IPS-15b (cell line): ENCODE data around the gene HEPACAM.

Experiments used
- H3K27me3 ChIP-seq: one replicate; pipeline ENCODE4 v1.6.1; 2013; ENCODE audit warnings: low read length; ENCODE audit not compliant: control insufficient read depth, insufficient read depth
- H3K36me3 ChIP-seq: one replicate; pipeline ENCODE4 v1.6.1; 2013; ENCODE audit warnings: low read length; ENCODE audit not compliant: control insufficient read depth, insufficient read depth
- H3K4me1 ChIP-seq: one replicate; pipeline ENCODE4 v1.6.1; 2013; ENCODE audit warnings: mild to moderate bottlenecking, low read length; ENCODE audit not compliant: control insufficient read depth, insufficient read depth
- H3K4me3 ChIP-seq: one replicate; pipeline ENCODE4 v1.5.1; 2013; ENCODE audit warnings: low read depth, low read length
- H3K9ac ChIP-seq: one replicate; pipeline ENCODE4 v1.6.1; 2013; ENCODE audit warnings: low read depth, mild to moderate bottlenecking, low read length
- H3K9me3 ChIP-seq: one replicate; pipeline ENCODE4 v1.6.1; 2013; ENCODE audit warnings: mild to moderate bottlenecking, low read length; ENCODE audit not compliant: control insufficient read depth, insufficient read depth

The HEPACAM gene

GRCh38 chr11:124878759-124879492 is 56.9 kb downstream of the HEPACAM start:
- no peaks in the 10 kb centered on the region for H3K36me3 ChIP-seq
- H3K27me3 ChIP-seq: peaks cover 31% of the 10 kb centered on the region
- no peaks in the 10 kb centered on the region for H3K9me3 ChIP-seq
- no peak overlapping the region for H3K4me3 ChIP-seq
- no peak overlapping the region for H3K9ac ChIP-seq
- H3K4me1 ChIP-seq: peaks cover 4% of the 10 kb centered on the region

- Histone ChIP-seq H3K4me1 (peaks cover 4% of the 10 kb centered on the region), H3K36me3 (no peaks in the 10 kb centered on the region), H3K9ac (no peak overlapping the region), H3K4me3 (no peak overlapping the region), H3K27me3 (peaks cover 39% of the 10 kb centered on the region), H3K9me3 (no peaks in the 10 kb centered on the region)
Observed at GRCh38 chr11:124877910-124878758, 57.7 kb downstream of the HEPACAM start.

- peak overlapping the region; percentile 79 for H3K4me3 ChIP-seq
Observed at GRCh38 chr11:124877631-124877909, 58.3 kb downstream of the HEPACAM start.

GRCh38 chr11:124876818-124877630 is 58.8 kb downstream of the HEPACAM start:
- H3K4me1 ChIP-seq: peaks cover 4% of the 10 kb centered on the region
- H3K4me3 ChIP-seq: peak overlapping the region; percentile 79
- peak overlapping the region; percentile 47 for H3K9ac ChIP-seq

More at GRCh38 chr11:124877631-124877909, 58.3 kb downstream of the HEPACAM start:
- peaks cover 4% of the 10 kb centered on the region for H3K4me1 ChIP-seq
- H3K36me3 ChIP-seq: no peaks in the 10 kb centered on the region
- H3K9me3 ChIP-seq: no peaks in the 10 kb centered on the region
- H3K27me3 ChIP-seq: peaks cover 44% of the 10 kb centered on the region
- H3K9ac ChIP-seq: no peak overlapping the region

GRCh38 chr11:124875943-124876817 is 59.7 kb downstream of the HEPACAM start:
- Histone ChIP-seq H3K4me1 (peaks cover 4% of the 10 kb centered on the region), H3K4me3 (peak overlapping the region; percentile 79), H3K9ac (peak overlapping the region; percentile 76), H3K9me3 (no peaks in the 10 kb centered on the region), H3K27me3 (peaks cover 58% of the 10 kb centered on the region), H3K36me3 (no peaks in the 10 kb centered on the region)

More at GRCh38 chr11:124876818-124877630, 58.8 kb downstream of the HEPACAM start:
- Histone ChIP-seq H3K36me3 (no peaks in the 10 kb centered on the region), H3K9me3 (no peaks in the 10 kb centered on the region), H3K27me3 (peaks cover 50% of the 10 kb centered on the region)

- H3K9me3 ChIP-seq: no peaks in the 10 kb centered on the region
- H3K36me3 ChIP-seq: no peaks in the 10 kb centered on the region
- peaks cover 66% of the 10 kb centered on the region for H3K27me3 ChIP-seq
- peak overlapping the region; percentile 79 for H3K4me3 ChIP-seq
- no peak overlapping the region for H3K9ac ChIP-seq
- peaks cover 4% of the 10 kb centered on the region for H3K4me1 ChIP-seq
Observed at GRCh38 chr11:124875401-124875800, 60.4 kb downstream of the HEPACAM start.

GRCh38 chr11:124874571-124875255 is 61.1 kb downstream of the HEPACAM start:
- no peaks in the 10 kb centered on the region for H3K9me3 ChIP-seq
- no peak overlapping the region for H3K9ac ChIP-seq
- no peaks in the 10 kb centered on the region for H3K36me3 ChIP-seq
- H3K4me3 ChIP-seq: no peak overlapping the region
- H3K27me3 ChIP-seq: peaks cover 73% of the 10 kb centered on the region
- H3K4me1 ChIP-seq: peaks cover 4% of the 10 kb centered on the region

- Histone ChIP-seq H3K27me3 (peaks cover 80% of the 10 kb centered on the region), H3K4me1 (peaks cover 4% of the 10 kb centered on the region), H3K4me3 (no peak overlapping the region), H3K36me3 (no peaks in the 10 kb centered on the region), H3K9me3 (no peaks in the 10 kb centered on the region), H3K9ac (no peak overlapping the region)
Observed at GRCh38 chr11:124873951-124874350, 61.9 kb downstream of the HEPACAM start.

- peaks cover 84% of the 10 kb centered on the region for H3K27me3 ChIP-seq
- H3K9me3 ChIP-seq: no peaks in the 10 kb centered on the region
- H3K36me3 ChIP-seq: no peaks in the 10 kb centered on the region
- H3K4me1 ChIP-seq: no peaks in the 10 kb centered on the region
- H3K9ac ChIP-seq: no peak overlapping the region
- H3K4me3 ChIP-seq: no peak overlapping the region
Observed at GRCh38 chr11:124872741-124873140, 63.1 kb downstream of the HEPACAM start.

- Histone ChIP-seq H3K9me3 (no peaks in the 10 kb centered on the region), H3K4me1 (peaks cover 3% of the 10 kb centered on the region), H3K4me3 (no peak overlapping the region), H3K9ac (no peak overlapping the region), H3K27me3 (peaks cover 87% of the 10 kb centered on the region), H3K36me3 (no peaks in the 10 kb centered on the region)
Observed at GRCh38 chr11:124872280-124872679, 63.6 kb downstream of the HEPACAM start.
